Osteocyte (in vitro differentiated cells): Measurements from ENCODE around the gene SLC25A30. TPM values are rescaled to one million over a fixed set of nuclear protein-coding genes. Genes with fewer than 3 reads are reported as not detected.
"Not testable (repeated sequence)": the region's sequence is repeated elsewhere in the genome, so short reads cannot be mapped to it uniquely, and the experiment has no call there.

Source experiments
- DNase-seq: peaks from one replicate; pipeline ENCODE4 v3.0.0; 2021; ENCODE audit warnings: mixed read lengths; ENCODE audit not compliant: unreplicated experiment; ENCODE audit errors: extremely low spot score
- H3K27ac Mint-ChIP-seq: one replicate; pipeline ENCODE4 v1.8.0; 2021; ENCODE audit warnings: mild to moderate bottlenecking, mixed read lengths; ENCODE audit not compliant: unreplicated experiment
- H3K27me3 Mint-ChIP-seq: one replicate; pipeline ENCODE4 v1.8.0; 2021; ENCODE audit warnings: mixed read lengths; ENCODE audit not compliant: unreplicated experiment
- H3K36me3 Mint-ChIP-seq: one replicate; pipeline ENCODE4 v1.8.0; 2021; ENCODE audit warnings: mixed read lengths; ENCODE audit not compliant: unreplicated experiment
- H3K4me1 Mint-ChIP-seq: one replicate; pipeline ENCODE4 v1.8.0; 2021; ENCODE audit warnings: mixed read lengths; ENCODE audit not compliant: unreplicated experiment
- H3K4me3 Mint-ChIP-seq: one replicate; pipeline ENCODE4 v1.8.0; 2021; ENCODE audit warnings: mild to moderate bottlenecking, moderate library complexity, mixed read lengths; ENCODE audit not compliant: unreplicated experiment
- H3K9me3 Mint-ChIP-seq: one replicate; pipeline ENCODE4 v1.8.0; 2021; ENCODE audit warnings: mixed read lengths; ENCODE audit not compliant: unreplicated experiment
- CTCF ChIP-seq: fragments of 200-600 bp; sonication (generic); IDR thresholded peaks from 2 replicates; pipeline ENCODE4 v1.5.0; 2021; ENCODE audit warnings: antibody characterized with exemption, mild to moderate bottlenecking, moderate library complexity
- total RNA-seq: library from RNA; stranded (reverse); gene quantifications from 2 replicates; pipeline ENCODE4 v1.2.1, GENCODE V29; 2021

SLC25A30 gene
- total RNA-seq, 1 donor from 2014 or later: 12.0 TPM

- no peak for DNase-seq
- H3K4me3 Mint-ChIP-seq: no peak overlapping the region
- no peaks in the 10 kb centered on the region for H3K4me1 Mint-ChIP-seq
- no peak overlapping the region for H3K27ac Mint-ChIP-seq
- no peak for TF ChIP-seq CTCF
- H3K36me3 Mint-ChIP-seq: peaks cover 15% of the 10 kb centered on the region
- H3K9me3 Mint-ChIP-seq: no peaks in the 10 kb centered on the region
- H3K27me3 Mint-ChIP-seq: no peaks in the 10 kb centered on the region
These were observed 26.2 kb downstream of the SLC25A30 start for GRCh38 chr13:45391926-45392325.

DNA sequence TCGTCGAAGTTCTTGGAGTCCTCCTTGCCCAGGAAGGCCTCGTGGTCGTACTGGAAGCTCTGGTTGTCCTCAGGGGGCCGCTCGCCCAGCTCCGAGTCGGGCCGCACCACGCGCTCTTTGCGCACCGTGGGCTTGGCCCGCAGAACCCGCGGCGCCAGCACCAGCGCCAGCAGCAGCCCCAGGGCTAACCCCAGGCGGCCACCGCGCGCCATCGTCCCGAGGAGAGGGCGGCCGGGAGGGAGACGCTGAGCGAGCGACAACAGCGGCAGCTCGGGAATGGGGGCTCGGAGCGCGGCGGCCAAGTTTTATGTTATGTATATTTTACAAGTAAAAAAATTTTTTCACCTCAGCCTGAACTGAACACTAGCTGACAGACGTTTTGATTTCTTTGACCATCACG, 27.0 kb downstream of the SLC25A30 start:
- not testable (repeated sequence) for DNase-seq, H3K27me3 Mint-ChIP-seq, H3K9me3 Mint-ChIP-seq, H3K27ac Mint-ChIP-seq, H3K4me3 Mint-ChIP-seq, H3K4me1 Mint-ChIP-seq
- peaks cover 14% of the 10 kb centered on the region for H3K36me3 Mint-ChIP-seq

- not testable (repeated sequence) for H3K9me3 Mint-ChIP-seq, H3K4me1 Mint-ChIP-seq, H3K27ac Mint-ChIP-seq, DNase-seq, H3K4me3 Mint-ChIP-seq, H3K27me3 Mint-ChIP-seq
- H3K36me3 Mint-ChIP-seq: peaks cover 11% of the 10 kb centered on the region
These were observed 27.8 kb downstream of the SLC25A30 start for GRCh38 chr13:45390348-45390747.

DNA sequence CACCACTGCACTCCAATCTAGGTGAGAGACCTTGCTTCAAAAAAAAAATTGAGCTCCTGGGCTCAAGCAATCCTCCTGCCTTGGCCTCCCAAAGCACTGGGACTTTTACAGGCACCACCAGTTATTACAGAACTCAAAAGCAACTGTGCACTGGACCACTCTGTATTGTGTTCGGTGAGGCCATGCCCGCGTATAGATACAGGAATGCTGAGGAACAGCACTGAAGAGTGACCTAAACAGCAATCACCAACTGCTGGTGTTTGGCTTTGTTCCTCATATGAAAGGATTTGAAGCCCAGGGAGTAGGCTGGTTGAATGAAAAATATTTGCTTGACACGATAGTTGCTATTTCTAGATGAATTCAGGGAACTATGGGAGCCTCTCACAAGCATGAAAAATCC, 29.5 kb downstream of the SLC25A30 start:
- no peaks in the 10 kb centered on the region for H3K4me1 Mint-ChIP-seq
- H3K36me3 Mint-ChIP-seq: peaks cover 22% of the 10 kb centered on the region
- TF ChIP-seq CTCF: no peak
- no peak for DNase-seq
- H3K27me3 Mint-ChIP-seq: no peaks in the 10 kb centered on the region
- H3K27ac Mint-ChIP-seq: no peak overlapping the region
- H3K4me3 Mint-ChIP-seq: no peak overlapping the region
- H3K9me3 Mint-ChIP-seq: no peaks in the 10 kb centered on the region

GRCh38 chr13:45386892-45387575, 31.1 kb downstream of the SLC25A30 start:
- H3K9me3 Mint-ChIP-seq, H3K4me1 Mint-ChIP-seq, H3K27me3 Mint-ChIP-seq, H3K27ac Mint-ChIP-seq, DNase-seq, H3K4me3 Mint-ChIP-seq: not testable (repeated sequence)
- peaks cover 22% of the 10 kb centered on the region for H3K36me3 Mint-ChIP-seq

DNA sequence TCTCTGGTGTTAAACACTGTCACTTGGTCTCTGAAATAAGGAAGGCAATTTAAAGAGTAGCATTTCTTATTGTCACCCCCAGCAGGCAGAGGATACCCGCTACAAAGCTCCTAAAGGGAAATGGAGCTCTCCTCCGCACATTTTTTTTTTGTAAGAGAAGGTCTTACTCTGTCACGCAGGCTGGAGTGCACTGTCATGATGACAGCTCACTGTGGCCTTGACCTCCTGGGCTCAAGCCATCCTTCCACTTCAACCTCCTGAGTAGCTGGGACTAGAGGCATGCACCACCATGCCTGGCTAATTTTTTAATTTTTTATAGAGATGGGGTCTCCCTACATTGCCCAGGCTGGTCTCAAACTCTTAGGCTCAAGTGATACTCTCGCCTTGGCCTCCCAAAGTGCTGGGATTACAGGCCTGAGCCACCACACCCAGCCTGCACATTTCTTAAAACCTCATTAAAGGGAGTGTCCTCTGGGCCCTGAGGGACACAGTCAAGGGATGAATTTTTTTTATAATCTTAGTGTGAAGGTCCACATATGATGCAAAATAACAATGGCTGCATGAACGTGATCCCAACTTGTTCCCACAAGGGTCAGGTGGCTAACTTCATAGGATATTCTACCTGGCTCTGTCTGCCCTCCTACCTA, 32.1 kb downstream of the SLC25A30 start:
- H3K27ac Mint-ChIP-seq: no peak overlapping the region
- peaks cover 22% of the 10 kb centered on the region for H3K36me3 Mint-ChIP-seq
- no peak for TF ChIP-seq CTCF
- no peaks in the 10 kb centered on the region for H3K4me1 Mint-ChIP-seq
- no peaks in the 10 kb centered on the region for H3K9me3 Mint-ChIP-seq
- no peak for DNase-seq
- no peak overlapping the region for H3K4me3 Mint-ChIP-seq
- H3K27me3 Mint-ChIP-seq: no peaks in the 10 kb centered on the region
